ENCODE measurements around the gene HTR3C. TPM values are rescaled to one million over a fixed set of nuclear protein-coding genes. Genes with fewer than 3 reads are reported as not detected.
"Not testable (repeated sequence)": the region's sequence is repeated elsewhere in the genome, so short reads cannot be mapped to it uniquely, and the experiment has no call there.

HTR3C gene
- total RNA-seq, 1 experiment from 2014 or later: not detected

GRCh38 chr3:184068344-184068743 is 15.5 kb downstream of the HTR3C start:
- Mint-ChIP-seq H3K9me3 (ENCODE audit: low read depth, unreplicated experiment) (peaks cover 5% of the 10 kb centered on the region), H3K27ac (ENCODE audit: unreplicated experiment) (no peak overlapping the region), H3K4me1 (ENCODE audit: low read depth, unreplicated experiment) (no peaks in the 10 kb centered on the region), H3K36me3 (ENCODE audit: insufficient read depth, unreplicated experiment) (no peaks in the 10 kb centered on the region), H3K27me3 (ENCODE audit: unreplicated experiment) (peaks cover 49% of the 10 kb centered on the region), H3K4me3 (ENCODE audit: low read depth, unreplicated experiment) (no peak overlapping the region)
- TF ChIP-seq CTCF (IDR thresholded peaks at IDR 0.05; ENCODE audit: unreplicated experiment): no peak
- BruUV-seq (replicated peaks): no TSS peak
- intact Hi-C loops (cut with micrococcal nuclease; ENCODE audit: unreplicated experiment): no loop called here
- DNase-seq: no peak
- CTCF ChIA-PET: no interaction called here

DNA sequence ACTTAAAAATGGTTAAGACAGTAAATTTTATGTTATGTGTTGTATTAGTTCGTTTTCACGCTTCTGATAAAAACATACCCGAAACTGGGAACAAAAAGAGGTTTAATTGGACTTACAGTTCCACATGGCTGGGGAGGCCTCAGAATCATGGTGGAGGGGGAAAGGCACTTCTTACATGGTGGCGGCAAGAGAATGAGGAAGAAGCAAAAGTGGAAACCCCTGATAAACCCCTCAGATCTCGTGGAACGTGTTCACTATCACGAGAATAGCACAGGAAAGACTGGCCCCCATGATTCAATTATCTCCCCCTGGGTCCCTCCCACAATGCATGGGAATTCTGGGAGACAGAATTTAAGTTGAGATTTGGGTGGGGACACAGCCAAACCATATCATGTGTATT is 18.3 kb downstream of the HTR3C start:
- DNase-seq; H3K36me3 Mint-ChIP-seq (ENCODE audit: insufficient read depth, unreplicated experiment); H3K4me1 Mint-ChIP-seq (ENCODE audit: low read depth, unreplicated experiment); BruUV-seq (replicated peaks); intact Hi-C loops (cut with micrococcal nuclease; ENCODE audit: unreplicated experiment); H3K27ac Mint-ChIP-seq (ENCODE audit: unreplicated experiment); H3K9me3 Mint-ChIP-seq (ENCODE audit: low read depth, unreplicated experiment); H3K4me3 Mint-ChIP-seq (ENCODE audit: low read depth, unreplicated experiment): not testable (repeated sequence)
- CTCF ChIA-PET: interaction anchor here (0.6 kb wide), 1 partner anchor 103 kb away, joined by 4 read pairs; no protein-coding TSS in a partner anchor
- peaks cover 36% of the 10 kb centered on the region for H3K27me3 Mint-ChIP-seq (ENCODE audit: unreplicated experiment)

- Mint-ChIP-seq H3K4me1 (ENCODE audit: low read depth, unreplicated experiment) (no peaks in the 10 kb centered on the region), H3K27me3 (ENCODE audit: unreplicated experiment) (peaks cover 52% of the 10 kb centered on the region), H3K27ac (ENCODE audit: unreplicated experiment) (no peak overlapping the region), H3K36me3 (ENCODE audit: insufficient read depth, unreplicated experiment) (no peaks in the 10 kb centered on the region), H3K4me3 (ENCODE audit: low read depth, unreplicated experiment) (no peak overlapping the region), H3K9me3 (ENCODE audit: low read depth, unreplicated experiment) (peaks cover 5% of the 10 kb centered on the region)
- no TSS peak for BruUV-seq (replicated peaks)
- no peak for DNase-seq
- intact Hi-C loops (cut with micrococcal nuclease; ENCODE audit: unreplicated experiment): no loop called here
- CTCF ChIA-PET: no interaction called here
- TF ChIP-seq CTCF (IDR thresholded peaks at IDR 0.05; ENCODE audit: unreplicated experiment): no peak
Observed at GRCh38 chr3:184073621-184074020, 20.8 kb downstream of the HTR3C start.

DNA sequence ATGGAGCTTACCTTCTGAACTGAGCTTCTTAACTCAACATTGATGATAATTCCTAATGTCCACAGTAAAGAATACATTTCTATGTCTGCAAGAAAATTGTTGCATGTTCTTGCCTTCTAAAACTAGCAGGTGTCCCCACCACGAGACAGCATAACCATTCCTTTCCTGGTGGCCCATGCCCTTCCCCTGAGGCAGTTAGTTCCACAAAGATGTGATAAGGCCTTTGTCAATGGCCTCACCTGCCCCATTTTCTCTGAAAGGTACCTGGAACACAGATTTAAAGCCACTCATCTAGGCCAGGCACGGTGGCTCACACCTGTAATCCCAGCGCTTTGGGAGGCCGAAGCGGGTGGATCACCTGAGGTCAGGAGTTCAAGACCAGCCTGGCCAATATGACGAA is 23.1 kb downstream of the HTR3C start:
- no peaks in the 10 kb centered on the region for H3K36me3 Mint-ChIP-seq (ENCODE audit: insufficient read depth, unreplicated experiment)
- no peak overlapping the region for H3K27ac Mint-ChIP-seq (ENCODE audit: unreplicated experiment)
- H3K4me1 Mint-ChIP-seq (ENCODE audit: low read depth, unreplicated experiment): no peaks in the 10 kb centered on the region
- CTCF ChIA-PET: no interaction called here
- DNase-seq: no peak
- peaks cover 2% of the 10 kb centered on the region for H3K9me3 Mint-ChIP-seq (ENCODE audit: low read depth, unreplicated experiment)
- H3K4me3 Mint-ChIP-seq (ENCODE audit: low read depth, unreplicated experiment): no peak overlapping the region
- no peak for TF ChIP-seq CTCF (IDR thresholded peaks at IDR 0.05; ENCODE audit: unreplicated experiment)
- H3K27me3 Mint-ChIP-seq (ENCODE audit: unreplicated experiment): peaks cover 45% of the 10 kb centered on the region
- no TSS peak for BruUV-seq (replicated peaks)
- intact Hi-C loops (cut with micrococcal nuclease; ENCODE audit: unreplicated experiment): no loop called here

DNA sequence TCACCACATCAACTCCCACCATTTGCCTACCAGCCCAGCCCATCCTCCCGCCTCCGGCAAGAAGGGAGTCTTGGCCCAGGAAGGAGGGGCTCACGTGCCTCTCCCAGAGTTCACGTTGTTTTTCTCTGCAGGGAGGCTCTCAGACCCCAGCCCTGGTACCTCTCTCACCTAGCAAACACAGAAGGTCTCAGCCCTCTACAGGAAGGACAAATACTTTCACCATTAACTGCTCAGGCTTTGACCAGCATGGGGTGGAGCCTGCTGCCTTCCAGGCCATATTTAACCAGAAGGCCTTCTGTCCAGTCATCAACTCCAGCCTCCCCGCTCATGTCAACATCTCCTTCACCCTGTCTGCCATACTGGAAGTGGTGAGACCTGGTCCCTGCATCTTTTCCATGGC is 25.0 kb downstream of the HTR3C start:
- intact Hi-C loops (cut with micrococcal nuclease; ENCODE audit: unreplicated experiment): no loop called here
- Mint-ChIP-seq H3K27ac (ENCODE audit: unreplicated experiment) (no peak overlapping the region), H3K36me3 (ENCODE audit: insufficient read depth, unreplicated experiment) (no peaks in the 10 kb centered on the region), H3K9me3 (ENCODE audit: low read depth, unreplicated experiment) (no peaks in the 10 kb centered on the region), H3K4me1 (ENCODE audit: low read depth, unreplicated experiment) (no peaks in the 10 kb centered on the region), H3K4me3 (ENCODE audit: low read depth, unreplicated experiment) (no peak overlapping the region), H3K27me3 (ENCODE audit: unreplicated experiment) (peaks cover 37% of the 10 kb centered on the region)
- BruUV-seq (replicated peaks): no TSS peak
- TF ChIP-seq CTCF (IDR thresholded peaks at IDR 0.05; ENCODE audit: unreplicated experiment): no peak
- no peak for DNase-seq
- CTCF ChIA-PET: no interaction called here
